Activated CD8-positive, alpha-beta memory T cell treated with anti-CD3 and anti-CD28 coated beads, Interleukin-2, amount 10 ng/mL, durations not matched to agents 7 days and 5 days (primary cell): ENCODE results near the gene HINFP. TPM values are rescaled to one million over a fixed set of nuclear protein-coding genes. Genes with fewer than 3 reads are reported as not detected.

Experiments used
- ATAC-seq: fragments of 150-1000 bp; cut with Tn5 transposase; one replicate; pipeline ENCODE4 v1.10.0; 2021; ENCODE audit warnings: moderate library complexity
- CTCF ChIA-PET: fragments of 350-600 bp; sonication (Branson Sonifier 250); formaldehyde crosslinking; loops from one replicate; lab custom pipeline; 2021; ENCODE audit warnings: antibody characterized with exemption; lab: Charles Lee
- DNase-seq: peaks from one replicate; pipeline ENCODE4 v3.0.0-alpha.2; 2020
- H3K27ac Mint-ChIP-seq: one replicate; pipeline ENCODE4 v1.8.0; 2021; ENCODE audit warnings: mild to moderate bottlenecking, mixed read lengths
- H3K27me3 Mint-ChIP-seq: one replicate; pipeline ENCODE4 v1.8.0; 2021; ENCODE audit warnings: mixed read lengths
- H3K36me3 Mint-ChIP-seq: one replicate; pipeline ENCODE4 v1.8.0; 2021; ENCODE audit warnings: mild to moderate bottlenecking, mixed read lengths
- H3K4me1 Mint-ChIP-seq: one replicate; pipeline ENCODE4 v1.8.0; 2021; ENCODE audit warnings: mixed read lengths
- H3K4me3 Mint-ChIP-seq: one replicate; pipeline ENCODE4 v1.8.0; 2021; ENCODE audit warnings: mild to moderate bottlenecking, moderate library complexity, mixed read lengths
- H3K9me3 Mint-ChIP-seq: one replicate; pipeline ENCODE4 v1.8.0; 2022; ENCODE audit warnings: low read depth, mixed read lengths
- total RNA-seq, 2 experiments: library from RNA; stranded (reverse); gene quantifications; one replicate each; pipeline ENCODE4 v1.2.3, GENCODE V29; 2021

Gene HINFP
- total RNA-seq, 2 experiments from 2014 or later: 40.4 to 43.0 TPM

- Mint-ChIP-seq H3K27me3 (peaks cover 2% of the 10 kb centered on the region), H3K4me3 (peak overlapping the region; percentile 93), H3K27ac (peak overlapping the region; percentile 66), H3K9me3 (no peaks in the 10 kb centered on the region), H3K4me1 (peaks cover 47% of the 10 kb centered on the region), H3K36me3 (peaks cover 39% of the 10 kb centered on the region)
- CTCF ChIA-PET: interaction anchor here (1.0 to 1.4 kb wide), 3 partner anchors 10 to 246 kb away, joined by 4 to 5 read pairs (median 4); partner anchors contain the start of gene DPAGT1
- DNase-seq (no peak), ATAC-seq (no peak)
These were observed 29.2 kb upstream of the HINFP start for GRCh38 chr11:119091966-119092879.

DNA sequence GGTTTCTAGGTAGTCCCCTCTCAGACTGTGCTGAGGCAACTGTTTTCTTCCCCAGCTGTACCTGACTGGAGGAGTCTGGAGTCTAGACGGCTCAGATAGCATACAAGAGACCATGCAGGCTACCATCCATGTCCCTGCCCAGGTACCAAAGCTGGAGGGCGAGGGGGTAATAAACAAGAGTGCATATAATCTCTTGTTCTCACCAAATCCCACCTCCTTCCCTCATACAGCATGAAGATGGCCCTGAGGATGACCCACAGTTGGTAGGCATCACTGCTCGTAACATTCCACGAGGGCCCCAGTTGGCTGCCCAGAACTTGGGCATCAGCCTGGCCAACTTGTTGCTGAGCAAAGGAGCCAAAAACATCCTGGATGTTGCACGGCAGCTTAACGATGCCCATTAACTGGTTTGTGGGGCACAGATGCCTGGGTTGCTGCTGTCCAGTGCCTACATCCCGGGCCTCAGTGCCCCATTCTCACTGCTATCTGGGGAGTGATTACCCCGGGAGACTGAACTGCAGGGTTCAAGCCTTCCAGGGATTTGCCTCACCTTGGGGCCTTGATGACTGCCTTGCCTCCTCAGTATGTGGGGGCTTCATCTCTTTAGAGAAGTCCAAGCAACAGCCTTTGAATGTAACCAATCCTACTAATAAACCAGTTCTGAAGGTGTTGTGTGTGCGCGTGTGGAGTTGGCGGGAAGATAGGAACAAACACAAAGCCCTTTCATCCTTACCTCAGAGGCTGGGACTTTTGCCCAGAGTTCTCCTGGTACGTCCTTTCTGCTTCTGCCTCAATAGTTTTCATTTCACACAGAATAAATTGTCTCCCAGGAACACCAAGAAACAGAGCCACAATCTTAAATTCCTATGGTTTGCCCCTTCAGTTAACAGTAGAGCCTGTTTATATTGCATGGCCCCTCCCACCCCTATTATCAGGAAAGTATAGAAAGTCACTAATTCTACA, 28.2 kb upstream of the HINFP start:
- H3K27me3 Mint-ChIP-seq: peaks cover 2% of the 10 kb centered on the region
- H3K4me1 Mint-ChIP-seq: peaks cover 40% of the 10 kb centered on the region
- H3K27ac Mint-ChIP-seq: peak overlapping the region; percentile 94
- H3K4me3 Mint-ChIP-seq: peak overlapping the region; percentile 93
- ATAC-seq: no peak
- CTCF ChIA-PET: interaction anchor here (0.8 to 3.9 kb wide), 4 partner anchors 8 to 245 kb away, joined by 3 to 27 read pairs (median 10); partner anchors contain the start of genes C2CD2L and HMBS
- DNase-seq: no peak
- peaks cover 48% of the 10 kb centered on the region for H3K36me3 Mint-ChIP-seq
- H3K9me3 Mint-ChIP-seq: no peaks in the 10 kb centered on the region

GRCh38 chr11:119093942-119094815, 27.2 kb upstream of the HINFP start:
- H3K4me1 Mint-ChIP-seq: peaks cover 46% of the 10 kb centered on the region
- H3K27ac Mint-ChIP-seq: peak overlapping the region; percentile 94
- H3K27me3 Mint-ChIP-seq: peaks cover 2% of the 10 kb centered on the region
- H3K9me3 Mint-ChIP-seq: no peaks in the 10 kb centered on the region
- DNase-seq: peak; percentile 62
- peak; percentile 4 for ATAC-seq
- H3K36me3 Mint-ChIP-seq: peaks cover 54% of the 10 kb centered on the region
- peak overlapping the region; percentile 93 for H3K4me3 Mint-ChIP-seq
- CTCF ChIA-PET: interaction anchor here (1.0 to 3.9 kb wide), 6 partner anchors 9 to 181 kb away, joined by 3 to 27 read pairs (median 6); partner anchors contain the start of genes C2CD2L and HMBS

DNA sequence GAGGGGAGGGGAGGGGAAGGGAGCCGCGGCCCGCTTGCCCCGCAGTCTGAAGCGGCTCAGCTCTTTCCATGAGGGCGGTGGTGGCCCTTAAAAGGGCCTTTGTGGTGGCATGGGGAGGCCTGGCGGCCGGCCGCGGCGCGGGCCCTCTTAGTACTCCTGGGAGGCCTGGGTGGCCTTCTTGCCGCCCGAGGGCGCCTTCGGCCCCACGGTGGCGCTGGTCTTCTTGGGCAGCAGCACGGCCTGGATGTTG, 26.6 kb upstream of the HINFP start:
- Mint-ChIP-seq H3K4me3 (peak overlapping the region; percentile 93), H3K27me3 (peaks cover 2% of the 10 kb centered on the region), H3K9me3 (no peaks in the 10 kb centered on the region), H3K36me3 (peaks cover 55% of the 10 kb centered on the region), H3K4me1 (peaks cover 47% of the 10 kb centered on the region), H3K27ac (peak overlapping the region; percentile 94)
- ATAC-seq: peak; percentile 25
- CTCF ChIA-PET: interaction anchor here (1.0 to 3.9 kb wide), 6 partner anchors 10 to 181 kb away, joined by 3 to 27 read pairs (median 6); partner anchors contain the start of genes C2CD2L and HMBS
- DNase-seq: no peak

GRCh38 chr11:119095066-119095880, 26.1 kb upstream of the HINFP start:
- peaks cover 52% of the 10 kb centered on the region for H3K4me1 Mint-ChIP-seq
- H3K36me3 Mint-ChIP-seq: peaks cover 59% of the 10 kb centered on the region
- peak; percentile 79 for ATAC-seq
- H3K27ac Mint-ChIP-seq: peak overlapping the region; percentile 94
- H3K9me3 Mint-ChIP-seq: no peaks in the 10 kb centered on the region
- H3K27me3 Mint-ChIP-seq: peaks cover 2% of the 10 kb centered on the region
- CTCF ChIA-PET: interaction anchor here (0.8 to 3.9 kb wide), 8 partner anchors 10 to 182 kb away, joined by 3 to 27 read pairs (median 4); partner anchors contain the start of genes C2CD2L, HMBS and VPS11
- peak overlapping the region; percentile 93 for H3K4me3 Mint-ChIP-seq
- peak; percentile 100 for DNase-seq

- Mint-ChIP-seq H3K27me3 (peaks cover 2% of the 10 kb centered on the region), H3K9me3 (no peaks in the 10 kb centered on the region), H3K4me1 (peaks cover 44% of the 10 kb centered on the region), H3K27ac (peak overlapping the region; percentile 96), H3K4me3 (peak overlapping the region; percentile 92), H3K36me3 (peaks cover 34% of the 10 kb centered on the region)
- CTCF ChIA-PET: interaction anchor here (0.9 to 2.1 kb wide), 6 partner anchors 10 to 76 kb away, joined by 3 to 5 read pairs (median 3); partner anchors contain the start of gene HINFP
- ATAC-seq: no peak
- no peak for DNase-seq
These were observed 21.7 kb upstream of the HINFP start for GRCh38 chr11:119099711-119100110.

DNA sequence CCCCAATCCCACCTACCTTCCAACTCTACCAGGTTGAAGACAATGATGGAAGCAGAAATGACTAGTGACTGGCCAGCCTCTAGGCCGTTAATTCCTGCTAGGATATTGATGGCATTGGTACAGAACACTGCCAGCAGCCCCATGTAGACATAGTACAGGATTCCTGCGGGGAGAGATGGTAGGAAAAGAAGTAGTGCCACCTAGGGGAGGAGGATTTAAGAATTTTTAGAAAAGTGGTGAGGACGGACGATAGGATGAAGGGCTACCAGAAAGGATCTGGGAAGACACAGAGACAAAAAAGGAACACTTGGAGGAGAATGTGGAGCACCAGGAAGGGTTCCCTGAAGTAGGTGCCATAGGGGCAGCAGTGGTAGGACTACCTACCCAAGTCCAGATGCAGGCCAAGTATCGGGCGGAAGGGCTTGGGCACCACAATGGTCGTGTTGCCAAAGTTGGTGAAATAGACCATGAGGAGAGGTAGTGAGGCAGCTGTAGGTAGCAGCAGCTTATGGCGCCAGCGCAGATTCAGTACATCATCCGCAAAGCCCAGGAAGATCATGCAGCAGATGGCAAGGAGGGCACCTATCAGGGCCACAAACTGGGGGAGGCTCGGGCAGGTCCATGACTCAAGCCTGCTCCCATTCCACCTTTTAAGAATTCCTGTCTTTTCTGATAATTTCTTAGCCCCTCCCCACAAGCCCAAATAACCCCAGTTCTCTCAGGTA, 21.0 kb upstream of the HINFP start:
- Mint-ChIP-seq H3K27ac (peak overlapping the region; percentile 96), H3K36me3 (peaks cover 29% of the 10 kb centered on the region), H3K27me3 (peaks cover under 1% of the 10 kb centered on the region), H3K4me3 (peak overlapping the region; percentile 92), H3K9me3 (no peaks in the 10 kb centered on the region), H3K4me1 (peaks cover 45% of the 10 kb centered on the region)
- DNase-seq (no peak), ATAC-seq (no peak)
- CTCF ChIA-PET: interaction anchor here (0.9 to 1.5 kb wide), 4 partner anchors 9 to 76 kb away, joined by 3 to 4 read pairs (median 3); no protein-coding TSS in a partner anchor

- peaks cover 26% of the 10 kb centered on the region for H3K36me3 Mint-ChIP-seq
- H3K9me3 Mint-ChIP-seq: no peaks in the 10 kb centered on the region
- H3K27ac Mint-ChIP-seq: peak overlapping the region; percentile 96
- ATAC-seq: peak; percentile 37
- DNase-seq: peak; percentile 70
- no peaks in the 10 kb centered on the region for H3K27me3 Mint-ChIP-seq
- peak overlapping the region; percentile 92 for H3K4me3 Mint-ChIP-seq
- CTCF ChIA-PET: interaction anchor here (1.0 to 2.1 kb wide), 10 partner anchors 10 to 222 kb away, joined by 3 to 5 read pairs (median 4); partner anchors contain the start of genes CBL, CENATAC and VPS11
- H3K4me1 Mint-ChIP-seq: peaks cover 42% of the 10 kb centered on the region
These were observed 20.2 kb upstream of the HINFP start for GRCh38 chr11:119100994-119101758.

GRCh38 chr11:119101759-119102423, 19.5 kb upstream of the HINFP start, which contains the start of gene DPAGT1:
Gene DPAGT1 (minus strand): TSS chr11:119101853. CDS start chr11:119101655, 198 bp downstream.
- no peaks in the 10 kb centered on the region for H3K27me3 Mint-ChIP-seq

More at GRCh38 chr11:119101759-119102423, 19.5 kb upstream of the HINFP start, which contains the start of gene DPAGT1:
- Mint-ChIP-seq H3K4me1 (peaks cover 43% of the 10 kb centered on the region), H3K4me3 (peak within 1 kb of the TSS; percentile 92), H3K36me3 (peaks cover 25% of the 10 kb centered on the region), H3K9me3 (no peaks in the 10 kb centered on the region), H3K27ac (peak within 1 kb of the TSS; percentile 96)
- CTCF ChIA-PET: interaction anchor here (0.8 to 2.1 kb wide), 18 partner anchors 10 to 222 kb away, joined by 3 to 5 read pairs (median 4); partner anchors contain the start of genes CBL, CENATAC, NLRX1 and VPS11
- DNase-seq (peak; percentile 92), ATAC-seq (peak; percentile 87)
